Measurements from ENCODE around the gene OR2C3. TPM values are rescaled to one million over a fixed set of nuclear protein-coding genes. Genes with fewer than 3 reads are reported as not detected.
"Not testable (repeated sequence)": the region's sequence is repeated elsewhere in the genome, so short reads cannot be mapped to it uniquely, and the experiment has no call there.

OR2C3 gene
- 0.01 TPM for polyA plus RNA-seq (2013, experiment 1 of 2; ENCODE audit: insufficient read length)
- 0.04 TPM for polyA plus RNA-seq (2013, experiment 2 of 2; ENCODE audit: insufficient read length)

DNA sequence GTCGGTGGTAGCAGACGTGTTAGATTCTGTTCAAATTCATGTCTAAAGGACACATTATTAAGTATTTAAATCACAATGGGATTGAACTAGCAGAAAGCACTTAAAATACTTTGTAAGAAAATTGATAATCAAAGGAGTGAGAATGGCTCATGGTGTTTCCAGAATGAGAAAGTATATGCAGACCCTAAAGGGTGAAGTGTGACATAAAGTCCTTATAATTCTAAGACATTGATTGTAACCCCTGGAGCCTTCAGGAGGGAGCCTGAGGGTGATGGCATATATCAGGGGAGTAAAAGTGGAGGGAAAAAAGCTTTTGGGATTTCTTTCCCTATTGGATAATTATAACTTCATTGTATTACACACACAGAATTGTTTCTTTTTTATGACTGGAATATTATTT is at the start of gene OR2C3:
Gene OR2C3, minus strand, starts transcription at position 101 of the 400 bp plus-strand sequence. CDS start 3,929 bp downstream, outside the sequence.
- DNase-seq = no peak

DNA sequence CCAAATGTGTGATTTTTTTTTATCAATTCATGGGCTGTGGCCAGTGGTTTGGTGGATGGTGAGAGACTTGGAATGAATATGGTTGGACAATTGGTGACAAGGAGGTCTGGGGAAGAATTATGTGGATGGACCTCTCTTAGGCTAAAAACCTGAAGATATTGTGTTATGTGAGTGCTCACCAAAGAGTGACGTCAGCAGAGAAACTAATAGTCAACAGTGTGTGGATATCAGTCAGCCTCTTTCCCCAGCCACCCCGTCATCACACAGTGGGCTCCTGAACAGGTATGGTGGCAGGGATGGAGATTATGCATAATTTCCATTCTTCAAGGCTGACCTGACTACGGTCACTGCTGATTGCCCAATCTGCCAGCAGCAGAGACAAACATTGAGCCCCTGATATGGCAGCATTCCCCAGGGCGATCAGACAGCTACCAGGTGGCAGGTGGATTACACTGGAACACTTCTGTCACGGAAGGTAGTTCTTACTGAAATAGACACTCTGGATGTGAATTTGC is 42.8 kb upstream of the OR2C3 start:
- DNase-seq = no peak

DNA sequence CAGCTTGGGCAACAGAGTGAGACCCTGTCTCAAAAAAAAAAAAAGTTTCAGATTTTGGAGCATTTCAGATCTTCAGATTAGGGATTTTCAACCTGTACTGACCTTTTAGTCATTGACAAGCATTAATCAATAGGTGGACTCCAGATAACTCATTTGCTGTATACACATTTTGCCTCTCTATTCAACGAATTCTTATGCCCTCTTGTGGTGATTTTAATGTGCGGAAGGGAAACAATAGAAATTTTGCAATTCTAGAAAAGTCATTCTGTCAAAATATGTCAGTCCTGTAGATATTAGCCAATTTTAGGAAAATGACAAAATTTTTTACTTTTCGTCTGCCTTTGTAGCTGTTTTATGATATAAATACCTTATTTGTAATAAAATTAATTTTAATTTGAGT is 40.3 kb upstream of the OR2C3 start:
- no peak for DNase-seq

DNA sequence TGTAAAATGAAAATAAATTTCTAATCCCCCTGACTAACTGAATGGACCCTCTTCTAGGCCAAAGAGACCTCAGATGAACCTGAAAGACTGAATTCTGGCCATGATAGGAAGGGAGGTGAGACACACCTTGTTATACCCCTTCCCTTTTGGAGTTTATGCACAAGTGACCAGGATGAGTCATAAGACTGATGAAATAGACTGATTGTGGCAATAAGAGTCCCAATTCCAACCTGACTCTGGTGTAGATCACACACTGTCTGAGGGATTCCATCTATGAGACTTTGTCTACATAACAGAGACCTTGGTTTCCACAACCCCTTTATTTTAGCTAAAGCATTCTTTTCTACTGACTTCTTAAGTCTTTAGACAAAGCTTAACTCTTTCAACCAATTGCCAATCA is 38.4 kb upstream of the OR2C3 start:
- no peak for DNase-seq

DNA sequence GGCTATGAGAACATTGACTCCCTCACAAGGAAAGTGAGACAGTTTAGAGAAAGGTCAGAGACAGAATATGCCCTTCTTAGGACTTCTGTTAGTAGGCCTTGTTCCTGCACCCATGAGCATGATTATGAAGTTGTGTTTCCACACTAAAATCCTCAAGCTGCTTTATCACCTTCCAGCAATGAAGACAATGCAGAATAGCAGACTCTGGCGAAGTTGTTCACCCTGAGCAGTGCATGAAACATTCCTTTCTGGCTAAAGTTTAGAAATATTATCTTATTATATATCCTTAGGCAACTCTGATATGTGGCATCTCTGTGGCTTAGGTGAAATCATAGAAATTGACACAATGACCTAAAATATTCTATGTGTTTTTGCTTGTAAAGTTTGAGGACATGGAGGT is 38.0 kb upstream of the OR2C3 start:
- no peak for DNase-seq

DNA sequence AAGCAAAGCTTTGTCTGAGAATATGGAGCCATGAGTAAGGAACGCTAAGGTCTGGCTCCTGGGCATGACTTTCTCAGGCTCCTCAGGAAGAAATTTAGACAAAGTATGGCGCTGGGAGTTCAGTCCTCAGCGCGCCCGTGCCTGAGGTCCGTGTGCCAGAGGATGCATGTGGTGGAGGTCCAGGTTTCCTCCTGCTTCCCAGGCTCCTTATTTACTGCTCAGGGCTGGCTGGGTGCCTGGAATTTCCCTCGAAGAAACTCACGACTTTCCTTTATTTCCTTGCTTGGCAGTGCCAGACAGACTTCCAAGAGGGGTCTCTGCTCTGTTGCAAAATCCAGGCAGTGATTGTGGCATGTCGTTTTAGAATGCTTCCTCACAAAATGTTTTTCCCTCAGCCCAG is 26.0 kb upstream of the OR2C3 start:
- no peak for DNase-seq

DNA sequence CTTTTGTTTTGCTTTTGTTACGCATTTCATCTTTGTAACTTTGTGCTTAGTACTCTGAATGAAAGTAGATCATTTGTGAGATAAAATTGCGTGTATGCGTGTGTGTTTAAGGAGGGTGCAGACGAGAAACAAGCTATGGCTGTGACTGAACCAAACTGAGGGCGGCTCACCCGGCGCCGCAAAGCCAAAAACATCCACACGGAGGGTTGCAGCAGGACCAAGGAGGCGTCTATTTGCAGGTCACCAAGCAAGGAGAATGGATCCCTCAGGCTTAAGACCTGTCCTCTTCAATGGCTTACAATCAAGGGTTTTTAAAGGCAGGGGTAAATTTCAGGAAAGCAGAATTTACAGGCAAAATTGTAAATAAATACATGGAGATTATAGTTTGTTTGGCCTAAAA is 25.5 kb upstream of the OR2C3 start:
- no peak for DNase-seq

DNA sequence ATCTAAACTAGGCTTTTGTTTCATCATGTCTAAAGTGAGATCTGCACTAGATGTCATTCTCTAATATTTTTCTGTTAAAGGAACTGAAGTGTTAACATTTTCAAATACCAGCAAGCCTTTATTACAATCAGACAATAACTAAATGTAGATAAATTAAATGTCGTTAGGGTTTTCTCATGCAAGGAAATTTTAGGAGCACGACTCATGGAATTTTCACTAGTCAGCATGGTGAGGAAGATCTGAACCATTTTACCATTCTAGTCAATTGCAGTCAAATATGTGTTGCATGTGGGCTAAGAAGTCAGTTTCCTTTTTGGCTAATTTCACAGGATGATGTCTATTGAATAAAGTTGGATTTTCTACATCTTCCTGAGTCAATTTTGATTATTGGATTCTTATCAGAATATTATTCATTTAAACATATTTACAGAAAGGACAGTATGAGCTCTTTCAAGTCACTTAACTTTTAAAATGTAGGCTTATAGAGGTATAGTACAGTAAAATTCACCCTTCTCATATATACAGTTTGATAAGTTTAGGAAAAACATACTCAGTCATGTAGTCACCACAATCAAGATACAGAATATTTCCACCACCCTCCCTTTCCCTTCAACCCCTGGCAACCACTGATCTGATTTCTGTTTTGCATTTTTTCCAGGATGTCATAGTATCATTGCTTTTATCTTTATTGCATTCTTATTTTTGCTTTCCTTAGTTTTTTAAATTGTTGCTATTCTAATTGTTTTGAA is 21.9 kb upstream of the OR2C3 start:
- DNase-seq = peak; percentile 6

DNA sequence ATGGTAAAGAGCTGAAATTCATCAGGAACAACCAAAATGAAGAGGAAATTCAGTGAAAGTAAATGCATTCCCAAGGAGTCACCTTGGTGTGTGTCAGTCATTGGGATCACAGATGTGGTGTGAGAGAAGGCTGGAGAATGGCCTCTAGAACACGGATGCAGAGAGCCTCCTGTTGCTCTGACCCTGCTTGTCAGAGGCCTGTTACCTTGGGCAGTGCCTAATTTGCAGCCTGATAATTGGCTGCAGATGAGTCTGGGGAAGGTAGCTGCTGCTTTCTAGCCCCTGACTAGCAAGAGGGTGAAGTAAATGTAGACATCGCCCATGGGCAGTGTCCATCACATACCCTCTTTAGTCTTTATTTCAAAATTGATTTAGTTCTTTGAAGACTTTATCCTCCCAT is 16.0 kb upstream of the OR2C3 start:
- no peak for DNase-seq

DNA sequence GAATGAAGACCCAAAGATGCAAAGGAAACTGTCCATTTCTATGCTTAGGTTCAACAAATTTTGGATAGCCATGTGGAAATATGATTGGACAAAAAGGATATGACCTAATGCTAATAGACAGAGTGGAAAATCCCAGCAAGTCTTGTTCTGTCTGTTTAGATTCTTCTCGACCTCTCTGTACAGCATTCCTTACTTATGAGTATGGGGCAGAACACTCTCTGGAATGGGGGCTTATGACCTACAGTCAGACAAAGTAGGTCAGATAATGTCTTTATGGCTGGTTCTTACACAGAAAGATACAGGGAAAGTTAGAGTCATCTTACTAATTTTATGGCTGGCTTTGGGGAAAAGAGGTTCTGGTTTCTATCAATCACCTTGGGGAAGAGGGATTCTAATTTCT is 15.5 kb upstream of the OR2C3 start:
- peak; percentile 26 for DNase-seq

DNA sequence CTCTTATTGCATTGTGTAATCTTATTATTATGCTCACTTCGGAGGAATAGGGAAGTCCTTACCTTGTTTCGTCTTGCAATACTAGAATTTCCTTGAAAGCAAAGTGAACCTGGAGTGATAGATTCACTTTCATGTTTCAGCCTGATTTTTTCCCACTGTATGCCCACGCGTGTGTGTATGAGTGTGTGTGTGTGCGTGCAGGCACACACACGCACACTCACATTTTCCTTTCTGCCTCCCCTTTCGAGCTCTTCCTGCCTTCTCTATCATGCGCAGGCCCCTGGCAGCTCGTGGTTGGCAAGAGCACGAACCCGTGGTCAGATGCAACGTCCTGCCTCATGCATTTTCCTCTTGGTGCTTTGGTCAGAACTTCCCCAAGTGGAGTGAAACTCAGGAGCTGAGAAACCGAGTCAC is 12.5 kb upstream of the OR2C3 start, which contains the start of gene GCSAML:
Gene GCSAML, plus strand, starts transcription at position 366 of the 414 bp plus-strand sequence. CDS start 58 bp downstream, outside the sequence.
- DNase-seq = no peak

DNA sequence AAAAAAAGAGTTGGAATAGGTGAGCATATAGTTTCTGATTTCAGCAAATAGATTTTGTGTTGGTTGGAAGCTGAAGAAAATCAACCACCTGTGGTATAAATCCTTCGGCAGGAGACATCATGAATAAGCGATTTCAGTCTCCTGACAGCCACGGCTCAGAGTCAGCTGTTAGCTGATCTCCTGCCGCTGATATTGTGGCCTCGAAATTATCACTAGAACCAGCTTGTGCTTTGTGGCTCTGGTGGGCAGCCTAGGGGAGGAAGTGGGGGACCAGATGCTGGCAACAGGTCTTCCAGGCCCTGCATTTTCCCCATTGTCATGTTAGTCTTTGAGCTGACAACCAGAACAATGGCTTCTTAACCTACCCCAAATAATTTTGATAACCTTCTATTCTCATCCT is 11.9 kb upstream of the OR2C3 start:
- no peak for DNase-seq

DNA sequence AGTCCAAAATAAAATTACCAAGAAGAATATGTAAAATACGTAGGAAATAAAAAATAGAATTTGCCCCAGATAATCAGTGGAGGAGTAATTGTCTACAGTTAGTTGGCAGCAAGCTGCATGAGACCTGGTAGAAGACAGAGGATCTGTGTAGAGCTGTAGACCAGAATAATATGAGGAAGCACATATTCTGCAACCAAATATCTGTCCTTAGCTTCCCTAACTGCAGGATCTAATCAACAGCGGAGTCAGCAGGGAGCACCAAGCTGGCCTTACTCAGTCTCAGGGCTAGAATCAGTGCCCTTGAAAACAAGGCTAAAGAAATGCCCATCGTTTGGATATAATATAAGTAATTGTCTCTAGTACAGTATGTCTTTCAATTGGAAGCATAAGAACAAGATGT is 6.6 kb upstream of the OR2C3 start:
- DNase-seq = no peak

DNA sequence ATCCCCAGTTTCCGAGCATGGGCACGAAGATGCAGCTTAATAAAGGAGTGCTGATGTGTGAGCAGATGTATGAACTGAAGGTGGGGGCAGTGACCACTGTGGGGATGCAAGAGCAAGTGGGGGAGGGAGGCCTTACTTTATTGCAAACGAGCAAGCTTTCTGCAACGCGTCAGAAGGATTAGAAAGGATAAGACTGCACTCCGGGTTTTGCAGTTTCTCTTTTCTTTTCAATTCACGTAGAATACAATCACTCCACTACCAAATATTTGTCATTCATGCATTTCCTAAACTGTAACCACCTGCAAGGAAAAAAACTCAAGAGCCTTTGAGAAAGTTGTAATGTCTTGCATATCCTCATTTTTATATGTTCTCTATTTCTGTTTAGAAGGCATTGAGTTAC is 4.3 kb upstream of the OR2C3 start:
- no peak for DNase-seq

DNA sequence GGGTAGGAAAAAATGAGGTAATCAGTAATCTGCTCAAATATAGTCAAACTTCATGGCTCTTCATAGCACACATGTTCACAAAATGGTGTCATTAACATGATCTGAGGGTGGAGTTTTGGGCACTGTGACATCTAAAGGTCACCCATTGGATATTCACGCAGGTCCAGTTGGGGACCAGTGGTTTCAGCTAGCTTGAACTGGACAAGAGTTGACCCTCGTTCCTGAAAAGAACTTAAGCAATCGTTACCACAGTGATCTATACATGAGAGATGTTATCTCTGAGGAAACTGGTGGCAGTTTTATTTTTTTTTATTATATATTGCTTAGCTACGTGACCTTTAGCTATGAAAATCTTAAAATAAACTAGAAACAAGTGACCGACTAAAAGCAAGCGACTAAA is 3.0 kb upstream of the OR2C3 start:
- DNase-seq = no peak

DNA sequence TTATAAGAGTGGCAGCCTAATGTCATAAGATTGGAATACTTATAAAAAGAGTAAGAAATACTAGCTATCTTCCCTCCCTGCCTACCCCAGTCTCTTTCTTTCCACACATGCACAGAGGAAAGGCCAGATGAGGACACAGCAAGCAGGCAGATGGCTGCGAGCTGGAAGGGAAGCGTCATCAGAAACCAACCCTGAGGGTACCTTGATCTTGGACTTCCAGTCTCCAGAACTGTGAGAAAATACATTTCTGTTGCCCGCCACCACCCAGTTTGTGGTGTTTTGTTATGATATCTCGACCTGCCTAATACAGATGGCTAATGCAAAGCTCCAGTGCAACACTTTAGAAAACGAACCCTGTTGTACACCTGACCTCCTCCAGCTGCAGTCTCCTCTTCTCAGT is 2.3 kb upstream of the OR2C3 start:
- DNase-seq = no peak

DNA sequence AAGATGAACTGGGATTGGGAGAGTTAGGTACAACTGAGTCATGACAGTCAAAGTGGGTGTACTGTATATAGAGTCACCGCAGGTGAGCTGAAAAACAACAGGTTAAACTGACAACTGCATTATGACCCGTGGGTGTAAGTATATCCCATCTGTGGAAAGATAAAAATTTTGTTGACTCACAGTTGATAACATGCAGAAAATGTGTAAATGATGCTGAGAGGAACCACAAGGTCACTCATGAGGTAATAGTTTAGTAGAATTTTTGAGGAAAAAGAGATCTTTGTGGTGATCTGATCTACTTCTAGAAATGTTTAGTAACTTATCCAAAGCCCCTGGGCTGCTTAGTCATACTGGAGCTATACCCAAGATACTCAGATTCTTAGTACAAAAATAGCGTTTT is 838 bp downstream of the OR2C3 start:
- DNase-seq = no peak

DNA sequence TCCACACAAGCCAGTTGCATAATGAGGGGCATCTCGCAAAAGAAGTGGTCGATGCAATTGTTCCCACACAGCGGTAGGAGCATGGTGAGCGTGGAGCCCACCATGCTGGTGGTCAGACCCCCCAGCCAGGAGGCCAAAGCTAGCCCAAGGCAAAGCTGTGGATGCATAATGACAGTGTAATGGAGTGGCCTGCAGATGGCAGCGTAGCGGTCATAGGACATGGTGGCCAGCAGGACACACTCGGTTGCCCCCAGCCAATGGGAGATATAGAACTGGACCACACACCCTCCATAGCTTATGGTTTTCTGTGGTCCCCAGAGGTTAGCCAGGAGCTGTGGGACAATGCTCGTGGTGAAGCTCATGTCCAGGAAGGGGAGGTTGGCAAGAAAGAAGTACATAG is 4.3 kb downstream of the OR2C3 start:
- DNase-seq = no peak

DNA sequence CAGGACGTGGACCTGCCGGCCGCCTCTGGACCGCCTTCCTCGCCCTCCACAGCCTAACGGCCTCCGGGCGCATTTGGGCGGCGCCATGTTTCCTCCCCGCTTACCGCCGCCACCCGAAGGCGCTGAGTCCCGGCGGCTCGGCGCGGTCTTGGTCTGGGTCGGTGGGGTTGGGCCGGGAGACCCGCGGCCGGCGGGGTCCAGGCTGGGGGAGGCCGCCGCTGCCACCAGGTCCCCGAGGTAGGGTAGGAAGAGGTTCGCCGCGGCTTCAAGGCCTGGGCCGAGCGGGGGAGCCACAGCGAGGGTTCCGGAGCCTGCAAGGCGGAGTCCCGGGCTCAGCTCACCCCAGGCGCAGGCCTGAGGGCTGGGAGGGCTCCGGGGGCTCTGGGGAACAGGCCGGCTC is 5.5 kb downstream of the OR2C3 start:
- no peak for DNase-seq

DNA sequence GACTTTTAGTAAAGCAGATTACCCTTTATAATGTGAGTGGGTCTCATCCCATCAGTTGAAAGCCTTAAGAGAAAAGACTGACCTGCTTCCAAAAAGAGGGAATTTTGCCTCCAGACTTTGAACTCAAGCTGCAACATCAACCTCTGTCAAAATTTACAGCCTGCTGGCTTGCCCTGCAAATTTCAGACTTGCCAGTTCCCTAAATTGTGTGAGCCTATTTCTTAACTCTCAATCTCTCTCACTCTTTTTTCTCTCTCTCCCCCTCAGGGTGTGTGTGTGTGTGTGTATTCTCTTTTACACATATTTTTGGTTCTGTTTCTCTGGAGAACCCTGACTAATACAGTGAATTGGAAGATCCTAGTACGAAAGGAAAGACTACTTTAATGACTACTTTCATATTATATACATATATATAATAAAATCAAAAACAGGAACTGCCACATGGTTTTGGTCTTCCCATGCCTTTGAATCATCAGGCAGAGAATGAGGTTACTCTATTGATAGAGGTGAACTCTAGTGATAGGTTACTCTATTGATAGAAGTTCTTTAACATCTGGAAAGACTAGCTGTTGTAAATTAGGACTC is 6.4 kb downstream of the OR2C3 start:
- DNase-seq = no peak

DNA sequence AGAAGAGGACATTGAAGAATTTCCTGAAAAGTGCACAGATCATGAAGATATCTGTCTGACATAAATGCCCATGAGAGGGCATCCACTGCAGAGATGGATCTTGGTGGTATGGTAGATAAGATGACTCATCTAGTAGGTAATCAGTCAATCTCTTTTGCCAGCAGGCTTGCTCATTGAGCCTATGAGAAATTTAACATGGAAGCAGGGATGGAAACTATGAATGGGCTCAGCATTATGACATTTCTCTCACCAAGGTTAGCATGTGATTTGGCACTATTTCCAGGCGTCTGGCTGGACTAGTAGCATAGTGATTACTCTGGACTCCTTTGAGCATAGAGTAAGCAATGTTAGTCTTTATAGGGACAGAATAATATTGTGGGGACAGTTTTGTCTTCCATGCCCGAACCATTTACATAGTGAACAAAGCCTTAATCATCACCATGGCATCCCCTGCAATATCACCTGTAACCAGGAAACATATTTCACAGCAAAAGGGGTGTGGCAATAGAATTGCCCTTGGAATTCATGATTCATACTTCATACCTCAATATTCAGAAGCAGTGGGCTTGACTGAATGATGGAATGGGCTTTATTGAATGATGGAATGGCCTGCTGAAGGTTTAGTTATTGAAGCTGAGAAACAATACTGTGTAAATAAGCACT is 7.3 kb downstream of the OR2C3 start:
- no peak for DNase-seq

DNA sequence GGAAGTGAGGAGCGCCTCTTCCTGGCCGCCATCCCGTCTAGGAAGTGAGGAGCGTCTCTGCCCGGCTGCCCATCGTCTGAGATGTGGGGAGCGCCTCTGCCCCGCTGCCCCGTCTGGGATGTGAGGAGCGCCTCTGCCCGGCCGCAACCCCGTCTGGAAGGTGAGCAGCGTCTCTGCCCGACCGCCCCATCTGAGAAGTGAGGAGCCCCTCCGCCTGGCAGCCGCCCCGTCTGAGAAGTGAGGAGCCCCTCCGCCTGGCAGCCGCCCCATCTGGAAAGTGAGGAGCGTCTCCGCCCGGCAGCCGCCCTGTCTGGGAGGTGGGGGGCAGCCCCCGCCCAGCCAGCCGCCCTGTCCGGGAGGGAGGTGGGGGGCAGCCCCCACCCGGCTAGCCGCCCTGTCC is 14.4 kb downstream of the OR2C3 start:
- not testable (repeated sequence) for DNase-seq

DNA sequence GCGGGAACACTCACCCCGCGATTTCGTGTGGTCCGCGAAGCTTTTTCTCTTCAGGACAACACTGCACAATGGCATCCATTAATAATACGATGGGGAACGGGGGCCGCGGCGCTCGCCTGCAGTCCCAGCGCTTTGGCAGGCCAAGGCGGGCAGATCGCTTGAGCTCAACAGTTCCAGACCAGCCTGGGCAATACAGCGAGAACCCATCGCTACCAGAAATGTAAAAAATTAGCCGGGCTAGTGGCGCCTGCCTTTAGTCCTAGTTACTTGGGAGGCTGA is 17.7 kb downstream of the OR2C3 start:
- DNase-seq = no peak

Data from fibroblast of skin of scalp (primary cell).